HG03159 (cell line): ENCODE measurements around the gene NPTX1.
"Not testable (repeated sequence)": the region's sequence is repeated elsewhere in the genome, so short reads cannot be mapped to it uniquely, and the experiment has no call there.

ENCODE experiments used
- ATAC-seq: cut with Tn5 transposase; IDR thresholded peaks from one replicate; pipeline ENCODE4 v1.9.1; 2021; ENCODE audit warnings: mild to moderate bottlenecking, moderate library complexity; ENCODE audit not compliant: unreplicated experiment

The NPTX1 gene

GRCh38 chr17:80475910-80476876 is at the start of gene NPTX1:
Gene NPTX1 (minus strand): TSS chr17:80476607. CDS start chr17:80476446, 161 bp downstream.
- ATAC-seq: no peak

- no peak for ATAC-seq
These were observed 47.7 kb upstream of the NPTX1 start for GRCh38 chr17:80523956-80524712.

GRCh38 chr17:80523054-80523744 is 46.8 kb upstream of the NPTX1 start:
- ATAC-seq: no peak

GRCh38 chr17:80520810-80521455 is 44.5 kb upstream of the NPTX1 start:
- ATAC-seq: no peak

GRCh38 chr17:80519091-80519781 is 42.8 kb upstream of the NPTX1 start:
- ATAC-seq: no peak

- no peak for ATAC-seq
These were observed 42.0 kb upstream of the NPTX1 start for GRCh38 chr17:80518392-80518791.

- no peak for ATAC-seq
These were observed 41.2 kb upstream of the NPTX1 start for GRCh38 chr17:80517641-80518040.

- ATAC-seq: no peak
These were observed 39.9 kb upstream of the NPTX1 start for GRCh38 chr17:80516171-80516932.

GRCh38 chr17:80513892-80514291 is 37.5 kb upstream of the NPTX1 start:
- ATAC-seq: no peak

GRCh38 chr17:80513201-80513600 is 36.8 kb upstream of the NPTX1 start:
- ATAC-seq: no peak

GRCh38 chr17:80512233-80512632 is 35.8 kb upstream of the NPTX1 start:
- ATAC-seq: no peak

GRCh38 chr17:80511222-80512180 is 35.1 kb upstream of the NPTX1 start:
- no peak for ATAC-seq

GRCh38 chr17:80510772-80511171 is 34.4 kb upstream of the NPTX1 start:
- no peak for ATAC-seq

- no peak for ATAC-seq
These were observed 33.7 kb upstream of the NPTX1 start for GRCh38 chr17:80510132-80510531.

GRCh38 chr17:80509311-80509710 is 32.9 kb upstream of the NPTX1 start:
- no peak for ATAC-seq

GRCh38 chr17:80507965-80508364 is 31.6 kb upstream of the NPTX1 start:
- no peak for ATAC-seq

- not testable (repeated sequence) for ATAC-seq
These were observed 30.8 kb upstream of the NPTX1 start for GRCh38 chr17:80507177-80507576.

- ATAC-seq: no peak
These were observed 28.4 kb upstream of the NPTX1 start for GRCh38 chr17:80504686-80505413.
